COLO829 (cell line): ENCODE measurements around the gene ADAM10.
A peak's percentile ranks its signal among the peaks of the same experiment; 100 is the strongest.

Source experiments
- DNase-seq: peaks from one replicate; pipeline ENCODE4 v3.0.0; 2012; ENCODE audit warnings: low spot score

Gene ADAM10

GRCh38 chr15:58551764-58552504 is 197.6 kb downstream of the ADAM10 start:
- DNase-seq = peak; percentile 24

GRCh38 chr15:58551084-58551763 is 198.3 kb downstream of the ADAM10 start:
- DNase-seq = no peak

GRCh38 chr15:58549785-58550074 is 199.8 kb downstream of the ADAM10 start:
- DNase-seq = no peak

GRCh38 chr15:58549013-58549784 is 200.3 kb downstream of the ADAM10 start:
- no peak for DNase-seq

GRCh38 chr15:58548308-58549012 is 201.0 kb downstream of the ADAM10 start:
- no peak for DNase-seq

- DNase-seq = no peak
Observed at GRCh38 chr15:58547628-58548307, 201.7 kb downstream of the ADAM10 start.

- DNase-seq = no peak
Observed at GRCh38 chr15:58546635-58547627, 202.6 kb downstream of the ADAM10 start.

- DNase-seq = no peak
Observed at GRCh38 chr15:58546066-58546591, 203.4 kb downstream of the ADAM10 start.

- no peak for DNase-seq
Observed at GRCh38 chr15:58545307-58546065, 204.0 kb downstream of the ADAM10 start.

- DNase-seq = no peak
Observed at GRCh38 chr15:58544756-58545155, 204.8 kb downstream of the ADAM10 start.

GRCh38 chr15:58543664-58544335 is 205.7 kb downstream of the ADAM10 start:
- DNase-seq = no peak

- DNase-seq = no peak
Observed at GRCh38 chr15:58541410-58542087, 208.0 kb downstream of the ADAM10 start.

- no peak for DNase-seq
Observed at GRCh38 chr15:58539548-58539947, 210.0 kb downstream of the ADAM10 start.

GRCh38 chr15:58538901-58539300 is 210.6 kb downstream of the ADAM10 start:
- DNase-seq = no peak
